Islet of Langerhans (tissue), 1 donor: ENCODE data around the gene LRRC46.

ENCODE experiments used
- FAIRE-seq: peaks from one replicate; lab custom pipeline; 2011; peaks lifted over from hg19 to GRCh38; lab: Jason Lieb, UNC

LRRC46 gene

GRCh38 chr17:47831003-47831933, at the start of gene LRRC46, which contains the start of gene MRPL10:
TSS of gene LRRC46 (plus strand) at chr17:47831670. CDS start at chr17:47831990, 320 bp downstream.
TSS of gene MRPL10 (minus strand) at chr17:47831541. CDS start at chr17:47831511, 30 bp downstream.
- FAIRE-seq = no peak

GRCh38 chr17:47785538-47786123, 45.8 kb upstream of the LRRC46 start:
- FAIRE-seq = no peak

- FAIRE-seq = no peak
These were observed 41.6 kb upstream of the LRRC46 start for GRCh38 chr17:47789611-47790561.

GRCh38 chr17:47791025-47791424, 40.4 kb upstream of the LRRC46 start:
- FAIRE-seq = no peak

- FAIRE-seq = no peak
These were observed 39.0 kb upstream of the LRRC46 start for GRCh38 chr17:47792457-47792856.

- no peak for FAIRE-seq
These were observed 38.5 kb upstream of the LRRC46 start for GRCh38 chr17:47792979-47793378.

- no peak for FAIRE-seq
These were observed 33.7 kb upstream of the LRRC46 start for GRCh38 chr17:47797797-47798196.

GRCh38 chr17:47800686-47801085, 30.8 kb upstream of the LRRC46 start:
- no peak for FAIRE-seq

GRCh38 chr17:47801176-47801765, 30.2 kb upstream of the LRRC46 start:
- FAIRE-seq = no peak

GRCh38 chr17:47801906-47802305, 29.6 kb upstream of the LRRC46 start:
- FAIRE-seq = no peak

GRCh38 chr17:47802341-47803022, 29.0 kb upstream of the LRRC46 start:
- no peak for FAIRE-seq

- FAIRE-seq = no peak
These were observed 28.3 kb upstream of the LRRC46 start for GRCh38 chr17:47803201-47803600.

GRCh38 chr17:47803751-47804150, 27.7 kb upstream of the LRRC46 start:
- no peak for FAIRE-seq

- no peak for FAIRE-seq
These were observed 27.0 kb upstream of the LRRC46 start for GRCh38 chr17:47804461-47804860.

GRCh38 chr17:47806026-47806912, 25.2 kb upstream of the LRRC46 start:
- no peak for FAIRE-seq

- FAIRE-seq = no peak
These were observed 24.6 kb upstream of the LRRC46 start for GRCh38 chr17:47806913-47807255.

GRCh38 chr17:47807421-47807820, 24.0 kb upstream of the LRRC46 start:
- no peak for FAIRE-seq

- no peak for FAIRE-seq
These were observed 23.2 kb upstream of the LRRC46 start for GRCh38 chr17:47808036-47808829.

- no peak for FAIRE-seq
These were observed 22.5 kb upstream of the LRRC46 start for GRCh38 chr17:47808830-47809480.
